BJ (cell line): Measurements from ENCODE around the gene GRIN1. TPM values are rescaled to one million over a fixed set of nuclear protein-coding genes. Genes with fewer than 3 reads are reported as not detected.

Experiments
- CTCF ChIA-PET: fragments of 350-600 bp; formaldehyde crosslinking; extraction: SDS; loops from one replicate; lab custom pipeline; 2021; ENCODE audit warnings: antibody characterized with exemption, inconsistent platforms; lab: Yijun Ruan, JAX
- POLR2A ChIA-PET: fragments of 300-600 bp; sonication (Branson Sonifier 250); formaldehyde crosslinking; extraction: SDS; loops from one replicate; lab custom pipeline; 2021; ENCODE audit warnings: antibody characterized with exemption; lab: Charles Lee
- DNase-seq: peaks from one replicate; pipeline ENCODE4 v3.0.0-alpha.2; 2011; ENCODE audit warnings: low read depth
- H3K27me3 ChIP-seq: 2 replicates; pipeline ENCODE4 v1.6.0; 2011; ENCODE audit warnings: low read length; ENCODE audit not compliant: control insufficient read depth, insufficient read depth
- H3K36me3 ChIP-seq: 2 replicates; pipeline ENCODE4 v1.5.1; 2011; ENCODE audit warnings: low read length; ENCODE audit not compliant: control insufficient read depth, insufficient read depth
- H3K4me3 ChIP-seq: 2 replicates; pipeline ENCODE4 v1.5.1; 2011; ENCODE audit warnings: low read depth, mild to moderate bottlenecking, control low read depth, low read length
- CTCF ChIP-seq: IDR thresholded peaks from 2 replicates; pipeline ENCODE4 v1.5.1; 2011; ENCODE audit warnings: low read depth, mild to moderate bottlenecking, control low read depth, inconsistent platforms, low read length, moderate library complexity; ENCODE audit not compliant: insufficient read depth
- polyA plus RNA-seq: library from polyadenylated mRNA; depleted of rRNA; stranded (reverse); fragments of >200 nt; gene quantifications from 2 replicates; pipeline ENCODE4 v1.2.3, GENCODE V29; 2011

GRIN1 gene
- polyA plus RNA-seq, 1 experiment: 0.10 TPM

GRCh38 chr9:137168904-137169856 lies 30.2 kb downstream of the GRIN1 start:
- no peak for TF ChIP-seq CTCF
- ChIA-PET POLR2A (no interaction called here), CTCF (no interaction called here)
- no peaks in the 10 kb centered on the region for H3K36me3 ChIP-seq
- peaks cover 28% of the 10 kb centered on the region for H3K27me3 ChIP-seq
- no peak for DNase-seq
- H3K4me3 ChIP-seq: no peak overlapping the region

GRCh38 chr9:137169896-137170358 lies 31.0 kb downstream of the GRIN1 start, which contains the start of gene LRRC26:
LRRC26 (minus strand) TSS chr9:137170051; CDS start chr9:137169943, 108 bp downstream.
- peaks cover 28% of the 10 kb centered on the region for H3K27me3 ChIP-seq
- no peak within 1 kb of the TSS for H3K4me3 ChIP-seq
- POLR2A ChIA-PET: no interaction called here
- no peaks in the 10 kb centered on the region for H3K36me3 ChIP-seq
- CTCF ChIA-PET: no interaction called here
- TF ChIP-seq CTCF: no peak
- DNase-seq: no peak

- no peak for TF ChIP-seq CTCF
- DNase-seq: no peak
- ChIA-PET CTCF (interaction anchor here (1.3 kb wide), 1 partner anchor 10 kb away, joined by 3 read pairs; no protein-coding TSS in a partner anchor), POLR2A (interaction anchor here (0.6 kb wide), 1 partner anchor 9 kb away, joined by 3 read pairs; no protein-coding TSS in a partner anchor)
- peaks cover 28% of the 10 kb centered on the region for H3K27me3 ChIP-seq
- H3K36me3 ChIP-seq: no peaks in the 10 kb centered on the region
- H3K4me3 ChIP-seq: no peak overlapping the region
Observed at GRCh38 chr9:137170486-137171148, 31.7 kb downstream of the GRIN1 start.

- CTCF ChIA-PET: interaction anchor here (1.3 kb wide), 2 partner anchors 11 to 16 kb away, joined by 3 read pairs; no protein-coding TSS in a partner anchor
- DNase-seq: no peak
- Histone ChIP-seq H3K36me3 (peaks cover under 1% of the 10 kb centered on the region; the same call in 1 of the 2 replicates), H3K4me3 (no peak overlapping the region), H3K27me3 (peaks cover 26% of the 10 kb centered on the region)
- POLR2A ChIA-PET: interaction anchor here (0.6 kb wide), 1 partner anchor 9 kb away, joined by 3 read pairs; no protein-coding TSS in a partner anchor
- TF ChIP-seq CTCF: no peak
Observed at GRCh38 chr9:137171149-137171900, 32.4 kb downstream of the GRIN1 start.
